GM21717 (cell line): Measurements from ENCODE around the gene TIMM22.

ENCODE experiments used
- ATAC-seq: cut with Tn5 transposase; IDR thresholded peaks from one replicate; pipeline ENCODE4 v1.9.1; 2021; ENCODE audit warnings: mild to moderate bottlenecking, moderate library complexity; ENCODE audit not compliant: unreplicated experiment

Gene TIMM22

GRCh38 chr17:1018547-1018946 lies 21.6 kb downstream of the TIMM22 start:
- ATAC-seq, result no peak

- no peak for ATAC-seq
Measured at GRCh38 chr17:1019451-1019850, 22.5 kb downstream of the TIMM22 start.

- no peak for ATAC-seq
Measured at GRCh38 chr17:1021147-1021546, 24.2 kb downstream of the TIMM22 start.

- no peak for ATAC-seq
Measured at GRCh38 chr17:1022278-1023024, 25.5 kb downstream of the TIMM22 start.

GRCh38 chr17:1024076-1024475 lies 27.1 kb downstream of the TIMM22 start:
- ATAC-seq, result no peak

- no peak for ATAC-seq
Measured at GRCh38 chr17:1025733-1026598, 29.0 kb downstream of the TIMM22 start.

GRCh38 chr17:1026599-1026975 lies 29.7 kb downstream of the TIMM22 start:
- no peak for ATAC-seq

- ATAC-seq, result no peak
Measured at GRCh38 chr17:1027044-1027443, 30.1 kb downstream of the TIMM22 start.

- ATAC-seq, result no peak
Measured at GRCh38 chr17:1029196-1029921, 32.4 kb downstream of the TIMM22 start.

- no peak for ATAC-seq
Measured at GRCh38 chr17:1029922-1030644, 33.2 kb downstream of the TIMM22 start.

GRCh38 chr17:1030684-1031532 lies 34.0 kb downstream of the TIMM22 start:
- ATAC-seq, result no peak

GRCh38 chr17:1031711-1032110 lies 34.8 kb downstream of the TIMM22 start:
- ATAC-seq, result no peak

GRCh38 chr17:1032391-1032790 lies 35.5 kb downstream of the TIMM22 start:
- ATAC-seq, result no peak

- ATAC-seq, result no peak
Measured at GRCh38 chr17:1033503-1033902, 36.6 kb downstream of the TIMM22 start.

GRCh38 chr17:1034652-1035210 lies 37.8 kb downstream of the TIMM22 start:
- no peak for ATAC-seq

GRCh38 chr17:1035546-1036170 lies 38.7 kb downstream of the TIMM22 start:
- ATAC-seq, result no peak

GRCh38 chr17:1036171-1036844 lies 39.4 kb downstream of the TIMM22 start:
- ATAC-seq, result no peak

- no peak for ATAC-seq
Measured at GRCh38 chr17:1036845-1037237, 39.9 kb downstream of the TIMM22 start.
